HTR-8/SVneo (cell line): ENCODE results near the gene NCOR2.

ENCODE experiments used
- DNase-seq: peaks from one replicate; pipeline ENCODE4 v3.0.0; 2011; ENCODE audit warnings: low spot score, mixed read lengths; ENCODE audit not compliant: insufficient read length
- FAIRE-seq: peaks from 2 replicates; lab custom pipeline; 2011; peaks lifted over from hg19 to GRCh38; lab: Jason Lieb, UNC

NCOR2 gene

GRCh38 chr12:124578854-124579253, 11.4 kb upstream of the NCOR2 start:
- FAIRE-seq (no peak), DNase-seq (no peak)

GRCh38 chr12:124578445-124578844, 11.0 kb upstream of the NCOR2 start:
- no peak for DNase-seq
- no peak for FAIRE-seq

GRCh38 chr12:124577986-124578385, 10.6 kb upstream of the NCOR2 start:
- FAIRE-seq = no peak
- DNase-seq = no peak

DNA sequence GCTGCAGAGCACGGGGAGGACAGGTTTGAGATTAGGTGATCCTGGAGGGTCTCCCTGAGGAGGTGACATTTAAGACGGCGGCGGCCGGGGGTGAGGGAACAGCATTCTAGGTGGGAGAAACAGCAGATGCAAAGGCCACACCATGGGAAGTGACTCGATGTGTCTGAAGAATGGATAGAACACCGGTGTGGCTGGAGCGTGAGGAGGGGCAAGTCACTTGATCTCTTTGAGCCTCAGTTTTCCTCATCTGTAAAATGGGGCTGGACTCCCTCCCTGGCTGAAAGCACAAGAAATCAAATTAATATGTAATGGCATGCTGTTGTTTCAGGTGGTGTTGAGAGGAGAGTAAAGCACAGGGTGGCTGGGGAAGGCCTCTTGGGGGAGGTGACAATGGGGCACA, 10.0 kb upstream of the NCOR2 start:
- DNase-seq = no peak
- no peak for FAIRE-seq

GRCh38 chr12:124576061-124576650, 8.7 kb upstream of the NCOR2 start:
- no peak for FAIRE-seq
- DNase-seq = no peak

GRCh38 chr12:124573839-124574786, 6.7 kb upstream of the NCOR2 start:
- FAIRE-seq (no peak), DNase-seq (no peak)

DNA sequence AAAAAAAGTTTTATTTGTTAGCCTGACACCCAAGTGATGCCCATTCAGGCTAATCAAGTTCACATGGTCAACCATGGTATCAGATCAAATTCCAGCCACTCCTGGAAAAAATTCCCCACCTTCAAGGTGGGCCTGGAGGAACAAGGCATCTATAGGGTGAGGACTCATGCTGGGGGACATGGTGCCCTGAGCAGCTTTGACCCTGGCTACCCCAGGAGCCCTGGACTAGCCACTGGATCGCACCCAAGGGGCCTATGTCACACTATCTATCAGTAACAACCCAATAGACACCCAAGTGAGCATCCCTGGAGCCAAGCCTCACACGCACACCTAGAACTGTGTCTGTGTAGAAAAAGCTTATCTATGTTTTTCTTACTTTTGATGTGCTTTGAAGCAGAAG, 4.1 kb upstream of the NCOR2 start:
- DNase-seq (no peak), FAIRE-seq (no peak)

DNA sequence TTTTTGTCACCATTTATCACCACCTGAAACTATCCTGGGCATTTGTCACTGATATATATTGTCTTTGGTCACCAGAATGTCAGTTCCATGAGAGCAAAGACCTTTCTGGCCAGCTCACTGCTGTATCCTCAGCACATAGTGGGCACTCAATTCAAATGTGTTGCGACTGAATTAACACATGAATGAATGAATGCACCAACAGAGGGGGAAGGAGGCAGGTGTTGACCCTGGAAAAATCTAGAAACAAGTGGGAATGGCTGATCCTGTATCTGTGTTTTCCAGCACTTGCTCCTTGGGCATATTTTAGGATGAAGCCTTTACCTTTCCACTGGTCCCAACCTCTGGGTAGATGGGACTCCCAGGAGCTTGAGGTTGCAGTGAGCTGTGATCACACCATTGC, 3.4 kb upstream of the NCOR2 start:
- no peak for DNase-seq
- no peak for FAIRE-seq

DNA sequence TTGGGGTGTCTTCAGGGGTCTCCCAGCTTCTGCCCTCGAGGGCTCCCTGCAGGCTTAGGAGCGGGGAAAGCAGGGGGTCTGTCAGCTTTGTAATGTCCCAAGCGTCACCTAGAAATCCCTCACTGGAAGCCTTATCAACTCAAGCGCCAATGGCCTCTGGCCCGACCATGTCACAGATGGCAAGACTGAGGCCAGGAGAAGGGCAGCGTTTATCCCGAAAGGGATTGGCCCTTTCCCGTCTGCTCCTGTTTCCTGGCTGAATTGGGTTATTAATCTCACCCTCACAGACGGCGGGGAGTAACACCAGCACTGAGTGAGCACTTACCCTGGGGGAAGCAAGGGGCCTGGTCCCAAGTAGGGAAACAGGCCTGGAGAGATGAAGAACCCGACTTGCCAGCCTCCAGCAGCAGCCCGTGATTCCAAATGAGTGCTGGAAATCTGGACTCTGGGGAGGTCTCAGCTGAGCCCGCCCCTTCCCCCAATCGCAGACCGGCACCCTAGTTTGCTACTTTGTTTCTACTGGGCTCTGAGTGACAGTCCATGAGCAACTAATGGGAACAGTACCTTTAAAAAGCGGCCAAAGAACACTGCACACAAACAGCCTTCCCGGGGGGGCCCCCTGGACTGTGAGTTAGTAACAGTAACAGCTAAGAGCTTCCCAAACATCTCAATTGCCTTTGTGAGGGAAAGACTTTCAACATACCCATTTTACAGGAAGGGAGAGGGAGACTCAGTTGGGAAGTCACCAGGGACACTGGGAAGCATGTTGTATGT, 2.1 kb upstream of the NCOR2 start:
- no peak for FAIRE-seq
- DNase-seq = no peak

DNA sequence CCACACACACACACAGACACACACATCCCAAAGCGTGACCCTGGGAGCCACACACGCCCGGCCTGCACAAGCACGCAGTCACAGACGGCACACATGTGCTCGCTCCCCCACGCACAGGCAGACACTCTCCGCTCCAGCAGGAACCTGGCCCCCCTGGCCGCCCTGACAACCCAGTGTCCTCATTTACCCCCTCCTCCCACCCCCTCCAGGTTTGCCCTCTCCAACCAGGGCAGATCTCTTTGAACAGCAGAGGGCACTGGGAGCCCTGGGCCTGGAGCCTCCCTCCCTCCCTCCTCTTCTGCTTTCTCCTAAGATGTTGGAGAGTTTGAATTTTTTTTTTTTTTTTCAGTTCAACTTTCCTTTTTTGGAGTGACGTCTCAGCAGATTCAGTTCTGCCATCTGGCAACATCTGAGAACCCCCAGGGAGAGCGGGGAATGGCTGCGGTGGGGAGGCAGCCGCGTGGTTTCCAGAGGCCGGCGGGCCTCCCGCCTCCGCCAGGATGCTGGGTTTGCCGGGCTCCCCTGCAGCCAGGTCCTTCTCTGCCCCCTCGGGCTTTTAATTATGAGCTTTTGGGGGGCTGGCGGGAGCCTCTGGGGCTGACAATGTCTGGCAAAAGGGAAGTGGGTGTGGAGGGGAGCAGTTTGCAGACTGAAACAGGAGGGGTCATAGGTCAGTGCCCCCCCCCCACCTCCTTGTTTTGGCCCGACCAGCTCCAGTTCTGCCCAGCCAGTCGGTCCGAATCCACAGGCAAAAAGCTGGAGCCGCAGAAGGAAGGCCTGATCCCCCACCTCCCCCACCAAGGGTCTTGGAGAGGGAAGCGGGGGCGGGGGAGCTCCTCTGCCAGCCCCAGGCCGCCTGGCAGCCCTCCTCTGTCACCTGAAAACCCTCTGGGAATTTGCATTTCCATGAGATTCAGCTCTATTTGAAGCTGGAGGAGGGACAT, 1.3 kb upstream of the NCOR2 start:
- DNase-seq (no peak), FAIRE-seq (no peak)

- FAIRE-seq (no peak), DNase-seq (peak; percentile 70)
Observed at GRCh38 chr12:124567673-124568373, 411 bp upstream of the NCOR2 start.

DNA sequence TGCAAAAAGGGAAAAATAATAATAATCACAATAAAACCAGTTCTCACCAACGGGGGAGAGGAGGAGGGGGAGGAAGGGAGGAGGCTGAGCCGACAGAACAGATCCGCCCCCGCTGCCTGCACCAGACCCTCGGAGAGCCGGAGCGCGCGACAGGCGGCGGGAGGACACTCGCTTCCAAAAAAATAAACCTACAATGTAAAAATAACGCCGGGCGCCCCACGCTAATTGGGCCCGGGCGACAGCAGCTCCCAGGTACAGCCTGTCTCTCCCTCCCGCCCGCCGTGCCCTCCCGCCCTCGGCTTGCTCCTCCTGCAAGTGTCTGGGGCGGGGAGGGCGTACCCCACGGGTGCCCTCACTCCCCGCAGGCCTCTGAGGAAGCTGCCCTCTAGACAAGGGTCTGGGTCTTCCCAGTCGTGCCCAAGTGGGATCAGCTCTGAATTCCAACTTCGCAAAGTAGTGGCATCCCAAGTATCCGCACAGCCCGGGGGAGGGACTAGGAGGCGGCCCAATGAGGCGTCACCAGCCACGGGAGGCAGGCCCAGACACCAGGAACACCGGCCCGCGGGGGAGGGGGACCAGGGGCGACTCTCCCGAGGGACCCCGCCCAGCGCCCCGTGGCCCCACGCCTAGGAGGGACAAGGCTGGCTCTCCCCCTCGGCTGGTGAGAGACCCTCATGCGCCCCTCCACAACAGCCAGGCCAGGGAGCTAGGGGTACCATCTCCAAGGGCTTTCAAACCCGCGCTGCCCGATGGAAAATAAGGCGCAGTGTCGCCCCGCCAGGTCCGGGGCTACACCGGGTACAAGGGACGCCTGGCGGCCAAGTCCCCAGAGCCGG, 1.0 kb downstream of the NCOR2 start:
- peak; percentile 90 for DNase-seq

GRCh38 chr12:124565656-124566160, 1.7 kb downstream of the NCOR2 start:
- FAIRE-seq = no peak
- DNase-seq = no peak

More for the DNA sequence above, 1.0 kb downstream of the NCOR2 start:
- peak; percentile 60 for FAIRE-seq

GRCh38 chr12:124564971-124565491, 2.4 kb downstream of the NCOR2 start:
- DNase-seq (no peak), FAIRE-seq (no peak)

- no peak for DNase-seq
- FAIRE-seq = no peak
Observed at GRCh38 chr12:124564232-124564958, 3.0 kb downstream of the NCOR2 start.

DNA sequence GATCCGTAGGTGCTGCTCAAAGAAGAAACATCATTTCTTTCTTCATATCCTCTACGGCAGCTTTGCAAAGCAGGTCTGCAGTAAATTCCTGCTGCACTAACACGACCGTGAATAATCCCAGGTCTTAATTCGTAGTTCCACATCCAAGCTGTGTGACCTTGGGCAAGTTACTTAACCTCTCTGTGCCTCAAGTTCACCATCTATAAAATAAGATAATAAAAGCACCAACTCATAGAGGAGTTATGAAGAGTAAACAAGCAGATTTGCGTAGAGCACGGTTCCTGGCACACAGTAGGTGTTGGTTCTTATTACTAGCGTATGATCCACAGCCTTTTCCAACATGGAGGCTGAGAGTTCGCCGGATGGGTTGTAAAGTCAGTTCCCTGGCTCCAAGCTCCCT, 3.6 kb downstream of the NCOR2 start:
- DNase-seq (no peak), FAIRE-seq (no peak)

DNA sequence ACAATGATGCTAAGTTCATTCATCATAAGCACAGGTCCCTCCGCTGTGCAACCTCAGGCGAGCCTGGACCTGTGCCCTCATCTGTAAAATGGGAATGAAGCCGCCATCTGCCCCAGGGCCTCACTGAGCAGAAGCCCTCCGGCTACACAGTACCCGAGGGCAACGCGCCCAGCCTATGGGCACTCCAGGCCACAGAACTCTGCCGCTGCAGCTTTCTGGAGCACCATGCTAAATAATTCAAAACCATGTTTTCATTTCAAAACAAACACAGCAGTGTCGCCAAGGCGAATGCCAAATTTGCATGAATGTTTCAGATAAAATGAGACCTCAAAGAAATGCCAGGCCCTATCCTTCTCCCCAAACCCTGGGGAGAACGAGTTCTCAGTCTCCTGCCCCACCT, 4.0 kb downstream of the NCOR2 start:
- FAIRE-seq (no peak), DNase-seq (no peak)
